GM19455 (cell line): ENCODE data around the gene ZNF195.
"Not testable (repeated sequence)": the region's sequence is repeated elsewhere in the genome, so short reads cannot be mapped to it uniquely, and the experiment has no call there.

Experiments
- ATAC-seq: cut with Tn5 transposase; IDR thresholded peaks from one replicate; pipeline ENCODE4 v1.9.1; 2021; ENCODE audit not compliant: unreplicated experiment

Gene ZNF195

GRCh38 chr11:3356858-3357257, 22.1 kb downstream of the ZNF195 start:
- no peak for ATAC-seq

GRCh38 chr11:3353066-3353465, 25.9 kb downstream of the ZNF195 start:
- ATAC-seq: no peak

GRCh38 chr11:3347127-3347526, 31.8 kb downstream of the ZNF195 start:
- no peak for ATAC-seq

GRCh38 chr11:3346587-3346986, 32.4 kb downstream of the ZNF195 start:
- no peak for ATAC-seq

- no peak for ATAC-seq
Measured at GRCh38 chr11:3345736-3346135, 33.2 kb downstream of the ZNF195 start.

- ATAC-seq: no peak
Measured at GRCh38 chr11:3344327-3345174, 34.4 kb downstream of the ZNF195 start.

GRCh38 chr11:3342709-3343108, 36.2 kb downstream of the ZNF195 start:
- no peak for ATAC-seq

- ATAC-seq: no peak
Measured at GRCh38 chr11:3341298-3341697, 37.6 kb downstream of the ZNF195 start.

- ATAC-seq: no peak
Measured at GRCh38 chr11:3340025-3340424, 38.9 kb downstream of the ZNF195 start.

GRCh38 chr11:3339340-3339624, 39.7 kb downstream of the ZNF195 start:
- no peak for ATAC-seq

- ATAC-seq: no peak
Measured at GRCh38 chr11:3338569-3339339, 40.2 kb downstream of the ZNF195 start.

- ATAC-seq: not testable (repeated sequence)
Measured at GRCh38 chr11:3336420-3336819, 42.5 kb downstream of the ZNF195 start.

- not testable (repeated sequence) for ATAC-seq
Measured at GRCh38 chr11:3333157-3333556, 45.8 kb downstream of the ZNF195 start.

- ATAC-seq: not testable (repeated sequence)
Measured at GRCh38 chr11:3331078-3331477, 47.9 kb downstream of the ZNF195 start.

GRCh38 chr11:3330064-3330463, 48.9 kb downstream of the ZNF195 start:
- ATAC-seq: not testable (repeated sequence)

GRCh38 chr11:3328503-3328902, 50.4 kb downstream of the ZNF195 start:
- ATAC-seq: not testable (repeated sequence)

- not testable (repeated sequence) for ATAC-seq
Measured at GRCh38 chr11:3326450-3326849, 52.5 kb downstream of the ZNF195 start.

- ATAC-seq: not testable (repeated sequence)
Measured at GRCh38 chr11:3324724-3325123, 54.2 kb downstream of the ZNF195 start.
